GM19463 (cell line): ENCODE results near the gene ALG1.
"Not testable (repeated sequence)": the region's sequence is repeated elsewhere in the genome, so short reads cannot be mapped to it uniquely, and the experiment has no call there.

Source experiments
- ATAC-seq: cut with Tn5 transposase; IDR thresholded peaks from one replicate; pipeline ENCODE4 v1.9.1; 2021; ENCODE audit warnings: mild to moderate bottlenecking, moderate library complexity; ENCODE audit not compliant: unreplicated experiment

Gene ALG1

GRCh38 chr16:5044011-5044540, 27.6 kb upstream of the ALG1 start:
- no peak for ATAC-seq

DNA sequence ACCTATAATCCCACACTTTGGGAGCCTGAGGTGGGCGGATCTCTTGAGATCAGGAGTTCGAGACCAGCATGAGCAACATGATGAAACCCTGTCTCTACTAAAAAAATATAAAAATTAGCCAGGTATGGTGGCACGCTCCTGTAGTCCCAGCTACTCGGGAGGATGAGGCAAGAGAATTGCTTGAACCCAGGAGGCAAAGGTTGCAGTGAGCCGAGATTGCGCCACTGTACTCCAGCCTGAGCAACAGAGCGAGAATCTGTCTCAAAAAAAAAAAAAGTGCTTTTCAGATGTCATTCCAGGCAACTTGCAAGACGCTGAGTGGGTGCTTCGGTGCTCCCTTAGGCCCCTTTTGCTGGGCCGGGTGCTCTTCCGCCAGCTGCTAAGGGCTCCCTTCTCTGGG, 27.1 kb upstream of the ALG1 start:
- ATAC-seq = not testable (repeated sequence)

DNA sequence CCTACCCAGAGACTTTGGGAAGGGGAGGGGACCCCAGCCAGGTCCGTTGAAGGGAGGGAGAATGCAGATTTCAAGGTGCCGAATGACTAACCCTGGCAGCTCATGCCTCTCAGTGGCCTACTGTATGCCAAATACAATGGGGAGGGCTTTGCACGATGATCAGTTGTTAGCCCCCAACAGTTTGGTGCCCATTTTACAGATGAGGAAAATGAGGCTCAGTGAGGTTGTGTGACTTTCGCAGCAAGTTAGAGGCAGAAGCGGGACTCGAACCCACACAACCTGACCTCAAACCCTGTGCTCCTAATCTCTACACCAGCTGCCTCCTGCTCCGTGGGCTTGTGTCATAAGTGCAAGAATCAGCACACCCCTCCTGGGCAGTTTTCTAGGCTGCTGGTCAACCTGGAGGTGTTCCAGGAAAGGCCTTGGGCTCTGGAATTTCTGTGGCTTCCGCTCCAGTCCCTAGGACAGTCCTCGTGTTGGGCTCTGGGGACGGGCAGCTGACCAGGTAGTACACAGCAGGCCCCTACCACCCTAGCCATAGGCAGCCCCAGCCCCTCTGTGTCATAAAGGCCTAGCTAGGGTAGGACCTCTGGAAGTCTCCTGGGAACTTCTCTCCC, 26.0 kb upstream of the ALG1 start:
- ATAC-seq = no peak

GRCh38 chr16:5046914-5047313, 24.7 kb upstream of the ALG1 start:
- no peak for ATAC-seq

- no peak for ATAC-seq
These were observed 16.5 kb upstream of the ALG1 start for GRCh38 chr16:5054876-5055865.

GRCh38 chr16:5056352-5056751, 15.3 kb upstream of the ALG1 start:
- ATAC-seq = no peak

GRCh38 chr16:5058476-5058875, 13.2 kb upstream of the ALG1 start:
- ATAC-seq = no peak

DNA sequence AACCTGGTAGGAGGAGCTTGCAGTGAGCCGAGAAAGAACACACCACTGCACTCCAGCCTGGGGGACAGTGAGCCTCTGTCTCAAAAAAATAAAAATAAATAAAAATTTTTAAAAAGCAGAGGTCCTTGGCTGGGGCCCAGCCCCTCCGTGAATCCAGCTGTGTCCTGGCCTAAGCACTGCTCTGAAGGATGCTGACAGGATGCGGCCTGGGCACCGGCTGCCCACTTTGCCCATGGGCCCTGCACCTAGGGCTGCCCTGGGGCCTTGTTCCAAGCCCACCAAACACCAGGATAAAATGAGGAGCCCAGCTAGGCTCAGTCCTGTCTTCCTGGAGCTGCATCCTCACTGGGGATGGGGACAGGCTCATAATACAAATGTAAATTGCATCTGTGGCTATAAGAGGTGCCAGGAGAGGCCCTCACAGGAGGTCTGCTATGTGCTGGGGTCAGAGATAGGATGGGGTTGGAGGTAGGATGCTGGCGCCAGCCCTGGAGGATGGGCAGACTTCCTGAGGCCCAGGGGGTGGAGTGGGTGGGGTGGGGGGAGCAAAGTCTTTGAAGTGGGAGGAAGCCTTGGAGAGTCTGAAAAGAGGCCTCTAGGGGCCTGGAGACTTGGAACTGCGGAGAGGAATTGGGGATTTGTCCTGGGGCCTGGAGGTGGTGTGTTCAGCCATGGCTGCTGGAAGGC, 12.1 kb upstream of the ALG1 start:
- ATAC-seq = no peak

GRCh38 chr16:5060073-5060641, 11.5 kb upstream of the ALG1 start:
- no peak for ATAC-seq

DNA sequence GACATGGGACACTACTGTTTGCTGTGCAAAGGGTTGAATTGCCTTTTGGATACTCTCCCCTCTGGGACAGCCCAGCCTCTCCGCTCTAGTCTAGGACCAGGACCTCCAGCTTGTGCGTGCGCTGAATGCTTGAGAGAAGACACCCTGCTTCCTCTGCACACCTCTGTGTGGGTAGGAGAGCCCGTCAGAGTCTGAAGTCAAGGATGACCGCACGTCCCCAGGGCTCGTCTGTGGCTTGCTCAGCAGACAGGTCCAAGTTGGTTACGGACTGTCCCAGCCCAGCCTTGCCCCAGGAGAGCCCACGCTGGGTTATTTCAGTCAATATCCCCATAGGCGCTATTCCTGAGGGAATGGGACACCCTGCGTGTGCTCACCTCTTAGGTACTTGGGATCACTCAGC, 9.6 kb upstream of the ALG1 start:
- ATAC-seq = no peak

GRCh38 chr16:5062790-5063765, 8.6 kb upstream of the ALG1 start:
- no peak for ATAC-seq

DNA sequence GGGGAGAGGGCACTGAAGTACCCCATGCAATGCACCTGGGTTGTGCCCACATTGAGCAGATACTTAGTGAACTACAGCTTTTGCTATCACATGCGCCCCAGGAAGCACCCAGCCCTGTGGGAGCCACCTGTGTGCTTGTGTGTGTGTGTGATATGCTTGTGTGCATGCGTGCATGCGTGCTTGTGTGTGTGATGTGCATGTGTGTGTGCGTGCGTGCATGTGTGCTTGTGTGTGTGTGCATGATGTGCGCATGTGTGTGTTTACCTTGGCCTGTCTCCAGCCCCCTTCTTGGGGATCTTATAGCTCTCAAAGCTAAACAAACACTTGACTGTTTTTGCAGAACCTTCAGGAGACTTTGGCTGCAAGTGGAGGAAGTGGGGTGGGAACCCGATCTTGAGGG, 6.7 kb upstream of the ALG1 start:
- ATAC-seq = no peak

- ATAC-seq = no peak
These were observed 6.3 kb upstream of the ALG1 start for GRCh38 chr16:5065326-5065725.

- no peak for ATAC-seq
These were observed 5.8 kb upstream of the ALG1 start, which contains the start of gene C16orf89 for GRCh38 chr16:5065813-5066212. Gene C16orf89 (minus strand): TSS chr16:5065956. CDS start chr16:5065908, 48 bp downstream.

- no peak for ATAC-seq
These were observed 5.1 kb upstream of the ALG1 start for GRCh38 chr16:5066511-5066910.

- ATAC-seq = no peak
These were observed 2.6 kb upstream of the ALG1 start for GRCh38 chr16:5069048-5069447.

GRCh38 chr16:5069854-5070253, 1.8 kb upstream of the ALG1 start:
- ATAC-seq = no peak

GRCh38 chr16:5070431-5071186, 1.0 kb upstream of the ALG1 start:
- ATAC-seq = no peak

GRCh38 chr16:5071341-5071680, 332 bp upstream of the ALG1 start:
- ATAC-seq = no peak
